Neuronal stem cell (in vitro differentiated cells): ENCODE results near the gene GPSM3.
"Not testable (repeated sequence)": the region's sequence is repeated elsewhere in the genome, so short reads cannot be mapped to it uniquely, and the experiment has no call there.

Experiments
- DNase-seq: peaks from one replicate; pipeline ENCODE4 v3.0.0-alpha.2; 2013; ENCODE audit warnings: low spot score
- H2AFZ ChIP-seq: one replicate; pipeline ENCODE4 v1.6.1; 2013; ENCODE audit warnings: mild to moderate bottlenecking, low read length, inconsistent platforms
- H2AK5ac ChIP-seq: 2 replicates; pipeline ENCODE4 v1.6.1; 2013; ENCODE audit warnings: low read depth, mild to moderate bottlenecking, inconsistent platforms, low read length, moderate library complexity, mixed read lengths
- H2BK120ac ChIP-seq: 2 replicates; pipeline ENCODE4 v1.6.1; 2013; ENCODE audit warnings: low read depth, mild to moderate bottlenecking, inconsistent platforms, low read length, moderate library complexity, mixed read lengths
- H2BK12ac ChIP-seq: one replicate; pipeline ENCODE4 v1.6.1; 2013; ENCODE audit warnings: low read length, inconsistent platforms
- H2BK15ac ChIP-seq: 2 replicates; pipeline ENCODE4 v1.6.1; 2013; ENCODE audit warnings: mild to moderate bottlenecking, low read length, inconsistent platforms, mixed read lengths
- H2BK5ac ChIP-seq: one replicate; pipeline ENCODE4 v1.6.1; 2013; ENCODE audit warnings: inconsistent platforms, mild to moderate bottlenecking, low read length, moderate library complexity
- H3K14ac ChIP-seq: one replicate; pipeline ENCODE4 v1.6.1; 2013; ENCODE audit warnings: low read length, inconsistent platforms
- H3K18ac ChIP-seq: 2 replicates; pipeline ENCODE4 v1.6.1; 2013; ENCODE audit warnings: low read length, inconsistent platforms
- H3K23ac ChIP-seq: 2 replicates; pipeline ENCODE4 v1.6.1; 2013; ENCODE audit warnings: low read depth, mild to moderate bottlenecking, mixed read lengths, low read length, inconsistent platforms; ENCODE audit not compliant: poor library complexity
- H3K27ac ChIP-seq: replicated peaks from 3 replicates; pipeline ENCODE4 v1.5.1; 2013; ENCODE audit warnings: low read length, inconsistent platforms
- H3K27me3 ChIP-seq, 3 experiments: 2 replicates each; pipeline ENCODE4 v1.6.1; 2013; ENCODE audit warnings: low read length in 3 of 3, mild to moderate bottlenecking in 2 of 3, inconsistent platforms in 1 of 3, low read depth in 1 of 3, mixed read lengths in 1 of 3, moderate library complexity in 1 of 3; ENCODE audit not compliant: control insufficient read depth in 3 of 3, insufficient read depth in 3 of 3
- H3K36me3 ChIP-seq, 2 donors: replicated peaks in 1 of 2; 2 replicates each; pipeline ENCODE4 v1.6.1; 2013; ENCODE audit warnings: low read length in 2 of 2; ENCODE audit not compliant: control insufficient read depth in 2 of 2, insufficient read depth in 2 of 2
- H3K4ac ChIP-seq: 2 replicates; pipeline ENCODE4 v1.6.1; 2013; ENCODE audit warnings: inconsistent platforms, mild to moderate bottlenecking, low read length, moderate library complexity
- H3K4me1 ChIP-seq, 2 donors: 1 replicate in 1 of 2; 2 replicates in 1 of 2; pipeline ENCODE4 v1.6.1; 2013; ENCODE audit warnings: low read length in 2 of 2, low read depth in 1 of 2; ENCODE audit not compliant: control insufficient read depth in 2 of 2, insufficient read depth in 1 of 2
- H3K4me2 ChIP-seq: one replicate; pipeline ENCODE4 v1.6.1; 2013; ENCODE audit warnings: mild to moderate bottlenecking, low read length, inconsistent platforms; ENCODE audit not compliant: insufficient read depth, poor library complexity, severe bottlenecking
- H3K4me3 ChIP-seq, 2 donors: 2 replicates each; pipeline ENCODE4 v1.5.1; 2013; ENCODE audit warnings: low read length in 2 of 2, mild to moderate bottlenecking in 2 of 2, inconsistent platforms in 1 of 2, moderate library complexity in 1 of 2
- H3K79me1 ChIP-seq: one replicate; pipeline ENCODE4 v1.6.1; 2013; ENCODE audit warnings: low read depth, mild to moderate bottlenecking, inconsistent platforms, low read length, moderate library complexity
- H3K9ac ChIP-seq: one replicate; pipeline ENCODE4 v1.6.1; 2013; ENCODE audit warnings: mild to moderate bottlenecking, low read depth, low read length, inconsistent platforms; ENCODE audit not compliant: poor library complexity
- H3K9me3 ChIP-seq, 2 donors: replicated peaks in 1 of 2; 2 replicates each; pipeline versions ENCODE3 to v1.6.1; 2013; ENCODE audit warnings: low read length in 2 of 2, mild to moderate bottlenecking in 2 of 2, inconsistent platforms in 1 of 2, low read depth in 1 of 2, mixed read lengths in 1 of 2, moderate library complexity in 1 of 2; ENCODE audit not compliant: control insufficient read depth in 2 of 2, insufficient read depth in 1 of 2
- H4K8ac ChIP-seq: one replicate; pipeline ENCODE4 v1.6.1; 2013; ENCODE audit warnings: low read depth, mild to moderate bottlenecking, inconsistent platforms, low read length, moderate library complexity
- H4K91ac ChIP-seq: one replicate; pipeline ENCODE4 v1.6.1; 2013; ENCODE audit warnings: low read length, low read depth, mild to moderate bottlenecking, inconsistent platforms; ENCODE audit not compliant: poor library complexity
- WGBS, 2 donors: extraction: QIAGEN DNeasy Blood & Tissue Kit; methylation state at CpG; one replicate each; pipeline ENCODE4 v1.1.7; 2013; ENCODE audit warnings: missing lambda C conversion rate in 2 of 2, mixed read lengths in 1 of 2; ENCODE audit not compliant: insufficient read length in 2 of 2, insufficient replicate concordance in 1 of 2; ENCODE audit errors: extremely low coverage in 2 of 2; 5-methylcytosine and 5-hydroxymethylcytosine counted together

The GPSM3 gene

GRCh38 chr6:32147401-32148132 lies 44.9 kb downstream of the GPSM3 start:
- no peak overlapping the region for H3K27ac ChIP-seq
- no CpG with 5 or more reads among the region's 4 CpGs for WGBS, 2 donors
- no peak overlapping the region for H2BK15ac ChIP-seq
- H3K4me2 ChIP-seq, result no peak overlapping the region
- no peak overlapping the region for H3K4me3 ChIP-seq
- H4K8ac ChIP-seq, result no peak overlapping the region
- no peak overlapping the region for H3K18ac ChIP-seq
- H3K9me3 ChIP-seq, result no peaks in the 10 kb centered on the region
- no peak overlapping the region for H3K9ac ChIP-seq
- no peak overlapping the region for H2BK120ac ChIP-seq
- peaks cover 15 to 16% of the 10 kb centered on the region in 2 donors for H3K4me1 ChIP-seq
- no peak overlapping the region for H3K23ac ChIP-seq
- H3K4ac ChIP-seq, result no peak overlapping the region
- H4K91ac ChIP-seq, result no peak overlapping the region
- H2AFZ ChIP-seq, result no peak overlapping the region
- no peak overlapping the region for H2AK5ac ChIP-seq
- H3K27me3 ChIP-seq, result peaks cover 0 to 33% (median 0%) of the 10 kb centered on the region in 3 experiments
- H2BK5ac ChIP-seq, result no peak overlapping the region
- H3K14ac ChIP-seq, result no peak overlapping the region
- no peaks in the 10 kb centered on the region for H3K36me3 ChIP-seq
- DNase-seq, result no peak
- no peaks in the 10 kb centered on the region for H3K79me1 ChIP-seq
- H2BK12ac ChIP-seq, result no peak overlapping the region

GRCh38 chr6:32146687-32147086 lies 45.8 kb downstream of the GPSM3 start:
- Histone ChIP-seq H3K4me2 (no peak overlapping the region), H3K4me1 (peaks cover 8 to 10% of the 10 kb centered on the region in 2 donors), H3K9me3 (no peaks in the 10 kb centered on the region), H2BK5ac (no peak overlapping the region), H2AK5ac (no peak overlapping the region), H3K27me3 (peaks cover 0 to 26% (median 7%) of the 10 kb centered on the region in 3 experiments), H3K9ac (no peak overlapping the region), H3K4me3 (no peak overlapping the region), H3K23ac (no peak overlapping the region), H3K14ac (no peak overlapping the region), H3K36me3 (no peaks in the 10 kb centered on the region), H2BK12ac (no peak overlapping the region), H4K8ac (no peak overlapping the region), H3K27ac (no peak overlapping the region), H3K79me1 (no peaks in the 10 kb centered on the region), H2AFZ (peak overlapping the region; percentile 56), H4K91ac (no peak overlapping the region), H2BK15ac (no peak overlapping the region), H2BK120ac (no peak overlapping the region), H3K18ac (no peak overlapping the region), H3K4ac (no peak overlapping the region)
- DNase-seq, result no peak
- no CpG with 5 or more reads among the region's 4 CpGs for WGBS, 2 donors

- H3K18ac ChIP-seq, result no peak overlapping the region
- no peak overlapping the region for H3K14ac ChIP-seq
- H2BK15ac ChIP-seq, result no peak overlapping the region
- peaks cover 8% of the 10 kb centered on the region in 2 donors for H3K4me1 ChIP-seq
- H3K4me2 ChIP-seq, result no peak overlapping the region
- no peaks in the 10 kb centered on the region for H3K36me3 ChIP-seq
- H2BK5ac ChIP-seq, result no peak overlapping the region
- no peaks in the 10 kb centered on the region for H3K9me3 ChIP-seq
- H4K8ac ChIP-seq, result no peak overlapping the region
- no peak overlapping the region for H2BK120ac ChIP-seq
- H2AK5ac ChIP-seq, result no peak overlapping the region
- H3K9ac ChIP-seq, result no peak overlapping the region
- no peak overlapping the region for H4K91ac ChIP-seq
- no peak for DNase-seq
- no peak overlapping the region for H3K4ac ChIP-seq
- no peak overlapping the region for H3K27ac ChIP-seq
- H3K79me1 ChIP-seq, result no peaks in the 10 kb centered on the region
- no CpG with 5 or more reads among the region's 1 CpG for WGBS, 2 donors
- peak overlapping the region; percentile 56 for H2AFZ ChIP-seq
- H3K4me3 ChIP-seq, result no peak overlapping the region
- H2BK12ac ChIP-seq, result no peak overlapping the region
- no peak overlapping the region for H3K23ac ChIP-seq
- peaks cover 0 to 24% (median 10%) of the 10 kb centered on the region in 3 experiments for H3K27me3 ChIP-seq
Observed at GRCh38 chr6:32146287-32146686, 46.2 kb downstream of the GPSM3 start.

- WGBS, 2 donors, result no CpG with 5 or more reads among the region's 7 CpGs
- not testable (repeated sequence) for H3K36me3 ChIP-seq, H3K9ac ChIP-seq, H3K79me1 ChIP-seq, H3K9me3 ChIP-seq, H3K4ac ChIP-seq, H3K14ac ChIP-seq, H2BK120ac ChIP-seq, H3K23ac ChIP-seq, H3K4me1 ChIP-seq, H3K18ac ChIP-seq, H2BK12ac ChIP-seq, H3K27ac ChIP-seq, H3K4me3 ChIP-seq, H2AK5ac ChIP-seq, H2AFZ ChIP-seq, DNase-seq, H2BK15ac ChIP-seq, H3K4me2 ChIP-seq, H2BK5ac ChIP-seq, H4K8ac ChIP-seq, H4K91ac ChIP-seq
- H3K27me3 ChIP-seq, result peaks cover 0 to 10% (median 6%) of the 10 kb centered on the region in 3 experiments
Observed at GRCh38 chr6:32144238-32144637, 48.2 kb downstream of the GPSM3 start.
